Endothelial cell of umbilical vein (primary cell): Measurements from ENCODE around the gene R3HCC1L. TPM values are rescaled to one million over a fixed set of nuclear protein-coding genes. Genes with fewer than 3 reads are reported as not detected.

Experiments used
- BruUV-seq: library from RNA; stranded (reverse); fragments of 400-500 nt; replicated peaks from 2 replicates; lab custom pipeline; 2021; lab: Mats Ljungman, UMichigan
- CTCF ChIA-PET: fragments of 300-600, 350-600 bp; sonication (Branson Sonifier 250); formaldehyde crosslinking; loops from one replicate; lab custom pipeline; 2021; ENCODE audit warnings: antibody characterized with exemption, inconsistent platforms; lab: Charles Lee
- POLR2A ChIA-PET: fragments of 300-600, 350-600 bp; sonication (Branson Sonifier 250); formaldehyde crosslinking; loops from one replicate; lab custom pipeline; 2021; ENCODE audit warnings: antibody characterized with exemption, inconsistent platforms; lab: Charles Lee
- DNase-seq: peaks from one replicate; pipeline ENCODE4 v3.0.0-alpha.2; 2011; ENCODE audit warnings: low read depth, low spot score
- FAIRE-seq: peaks from 2 replicates; lab custom pipeline; 2011; peaks lifted over from hg19 to GRCh38; lab: Jason Lieb, UNC
- H2AFZ ChIP-seq: 2 replicates; pipeline ENCODE4 v1.6.0; 2012; ENCODE audit warnings: low read depth, low read length, control low read depth, inconsistent platforms
- H3K27ac ChIP-seq: 2 replicates; pipeline ENCODE4 v1.5.1; 2011; ENCODE audit warnings: low read depth, mild to moderate bottlenecking, control low read depth, low read length, moderate library complexity; ENCODE audit not compliant: insufficient read depth
- H3K27me3 ChIP-seq, 2 experiments: 2 replicates each; pipeline versions ENCODE4 v1.6.0 to v1.6.1; 2011; ENCODE audit warnings: low read length in 2 of 2, mixed read lengths in 1 of 2; ENCODE audit not compliant: control insufficient read depth in 2 of 2, insufficient read depth in 2 of 2
- H3K36me3 ChIP-seq, 2 experiments: 2 replicates in 1 of 2; 3 replicates in 1 of 2; pipeline ENCODE4 v1.5.1; 2011; ENCODE audit warnings: low read length in 2 of 2, mild to moderate bottlenecking in 1 of 2, moderate library complexity in 1 of 2; ENCODE audit not compliant: control insufficient read depth in 2 of 2, insufficient read depth in 2 of 2; ENCODE audit errors: extremely low read depth in 1 of 2
- H3K4me1 ChIP-seq: 3 replicates; pipeline ENCODE4 v1.5.1; 2011; ENCODE audit warnings: mild to moderate bottlenecking, low read length; ENCODE audit not compliant: control insufficient read depth, insufficient read depth; ENCODE audit errors: extremely low read depth
- H3K4me2 ChIP-seq: 2 replicates; pipeline ENCODE4 v1.6.1; 2011; ENCODE audit warnings: low read length, control low read depth, mixed read lengths; ENCODE audit not compliant: insufficient read depth
- H3K4me3 ChIP-seq, 3 experiments: fragments of 200-600 bp in 1 of 3; sonication (generic), shearing (Covaris generic) in 1 of 3; replicated peaks in 1 of 3; 2 replicates each; pipeline ENCODE4 v1.5.1; 2011 to 2016; ENCODE audit warnings: control low read depth in 3 of 3, low read length in 3 of 3, mild to moderate bottlenecking in 2 of 3, inconsistent platforms in 1 of 3, low read depth in 1 of 3, moderate library complexity in 1 of 3; ENCODE audit not compliant: insufficient read depth in 1 of 3
- H3K79me2 ChIP-seq: 2 replicates; pipeline ENCODE4 v1.6.0; 2012; ENCODE audit warnings: low read length, inconsistent platforms; ENCODE audit not compliant: control insufficient read depth, insufficient read depth
- H3K9ac ChIP-seq: replicated peaks from 2 replicates; pipeline ENCODE3; 2011; ENCODE audit warnings: low read length, control low read depth; ENCODE audit not compliant: insufficient read depth; ENCODE audit errors: extremely low read depth
- H3K9me1 ChIP-seq: replicated peaks from 3 replicates; pipeline ENCODE4 v1.6.0; 2011; ENCODE audit warnings: mild to moderate bottlenecking, low read length; ENCODE audit not compliant: control insufficient read depth, insufficient read depth; ENCODE audit errors: extremely low read depth
- H3K9me3 ChIP-seq: replicated peaks from 2 replicates; pipeline ENCODE4 v1.5.1; 2012; ENCODE audit warnings: low read length, inconsistent platforms; ENCODE audit not compliant: control insufficient read depth, insufficient read depth
- H4K20me1 ChIP-seq: replicated peaks from 2 replicates; pipeline ENCODE3; 2011; ENCODE audit warnings: mild to moderate bottlenecking, low read length; ENCODE audit not compliant: control insufficient read depth, insufficient read depth; ENCODE audit errors: extremely low read depth
- EZH2 ChIP-seq: IDR thresholded peaks from 2 replicates; pipeline ENCODE4 v1.6.1; 2012; ENCODE audit warnings: borderline replicate concordance, low read depth, mild to moderate bottlenecking, moderate library complexity, low read length, inconsistent platforms; ENCODE audit not compliant: severe bottlenecking
- FOS ChIP-seq: IDR thresholded peaks from 2 replicates; pipeline ENCODE4 v1.6.1; 2011; ENCODE audit warnings: mild to moderate bottlenecking, low read length, moderate library complexity, borderline replicate concordance; ENCODE audit not compliant: insufficient read depth
- GATA2 ChIP-seq: IDR thresholded peaks from 2 replicates; pipeline ENCODE4 v1.7.0; 2011; ENCODE audit warnings: low read depth, mild to moderate bottlenecking, moderate library complexity, mixed read lengths, low read length; ENCODE audit not compliant: insufficient read length, insufficient read depth
- JUN ChIP-seq: IDR thresholded peaks from 2 replicates; pipeline ENCODE4 v1.6.1; 2011; ENCODE audit warnings: borderline replicate concordance, low read depth; ENCODE audit not compliant: insufficient read length, insufficient read depth
- MYC ChIP-seq: IDR thresholded peaks from one replicate; pipeline ENCODE4 v1.6.1; 2011; ENCODE audit warnings: mild to moderate bottlenecking, low read depth, low read length
- POLR2A ChIP-seq: IDR thresholded peaks from 2 replicates; pipeline ENCODE4 v1.6.1; 2012; ENCODE audit warnings: low read depth, mild to moderate bottlenecking, control low read depth, low read length
- POLR2AphosphoS5 ChIP-seq: IDR thresholded peaks from 2 replicates; pipeline ENCODE4 v1.6.1; 2012; ENCODE audit warnings: low read depth, mild to moderate bottlenecking, control low read depth, low read length, moderate library complexity; ENCODE audit not compliant: insufficient read depth
- dilution Hi-C: fragments of 300-500 bp; cut with MboI; formaldehyde crosslinking; loops from one replicate; pipeline ENCODE4 v1.15.0; 2019; ENCODE audit warnings: low sequenced_read_pairs; ENCODE audit not compliant: extremely low pct_ligation_motif_present
- intact Hi-C: fragments of 100-400 bp; cut with micrococcal nuclease; formaldehyde crosslinking; loops from one replicate; pipeline ENCODE4 v1.10.0; 2022
- polyA plus RNA-seq, 4 experiments: library from polyadenylated mRNA; depleted of rRNA in 3 of 4; stranded (reverse) in 3 of 4; unstranded in 1 of 4; fragments of >200 nt; gene quantifications; 2 replicates each; pipeline versions ENCODE4 v1.2.1 to v1.2.3, GENCODE V29; 2011 to 2012; ENCODE audit warnings: missing spikeins in 1 of 4
- total RNA-seq: library from RNA; stranded (reverse); gene quantifications from 2 replicates; pipeline ENCODE4 v1.2.3, GENCODE V29; 2021
- TF ChIP-seq, protein P1 (sequence below), 2 donors: IDR thresholded peaks; 1 replicate in 1 of 2; 2 replicates in 1 of 2; pipeline ENCODE4 v1.5.1; 2011; ENCODE audit warnings: low read length in 2 of 2, mild to moderate bottlenecking in 2 of 2, moderate library complexity in 2 of 2, control low read depth in 1 of 2, inconsistent platforms in 1 of 2, low read depth in 1 of 2; ENCODE audit not compliant: insufficient read depth in 1 of 2; ENCODE audit errors: extremely low read depth in 1 of 2
- TF ChIP-seq, protein P2 (sequence below): IDR thresholded peaks from 2 replicates; pipeline ENCODE4 v1.6.1; 2011; ENCODE audit not compliant: insufficient read depth, insufficient read length

R3HCC1L gene
- total and polyA plus RNA-seq, 2 donors (not counting 3 experiments of a cell fraction or from before 2014, with no cell fraction given): 6.3 to 12.4 TPM

DNA sequence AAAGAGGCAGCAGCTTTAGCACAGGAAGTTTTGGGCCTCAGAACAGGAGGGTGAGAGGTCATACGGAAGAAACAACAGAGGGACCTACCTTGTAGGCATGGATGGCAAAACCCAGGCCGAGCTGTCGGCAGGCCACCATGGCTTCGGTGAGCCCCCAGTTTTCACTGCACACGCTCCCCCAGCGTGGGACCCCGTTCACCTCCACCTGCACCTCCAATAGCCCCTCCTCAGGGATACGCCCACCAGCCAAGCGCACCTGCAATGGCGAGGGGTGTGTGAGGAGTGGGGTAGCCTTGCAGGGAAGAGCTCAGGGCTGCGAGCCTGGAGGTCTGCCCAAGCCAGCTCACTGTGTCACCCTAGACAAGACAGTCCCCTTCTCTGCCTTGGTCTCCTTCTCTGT lies 122.2 kb downstream of the R3HCC1L start:
- Histone ChIP-seq H3K4me3 (no peak overlapping the region), H3K27ac (no peak overlapping the region), H2AFZ (no peak overlapping the region), H3K4me2 (no peak overlapping the region), H3K79me2 (no peaks in the 10 kb centered on the region), H3K36me3 (no peaks in the 10 kb centered on the region), H3K4me1 (no peaks in the 10 kb centered on the region), H3K9me1 (no peaks in the 10 kb centered on the region), H3K9ac (no peak overlapping the region), H3K27me3 (no peaks in the 10 kb centered on the region), H3K9me3 (no peaks in the 10 kb centered on the region), H4K20me1 (no peaks in the 10 kb centered on the region)
- ChIA-PET POLR2A (no interaction called here), CTCF (interaction anchor here (1.1 kb wide), 1 partner anchor 86 kb away, joined by 3 read pairs; no protein-coding TSS in a partner anchor)
- DNase-seq (no peak), FAIRE-seq (no peak)
- no TSS peak for BruUV-seq
- no peak for TF ChIP-seq JUN
- no peak for TF ChIP-seq EZH2
- TF ChIP-seq, protein P1, sequence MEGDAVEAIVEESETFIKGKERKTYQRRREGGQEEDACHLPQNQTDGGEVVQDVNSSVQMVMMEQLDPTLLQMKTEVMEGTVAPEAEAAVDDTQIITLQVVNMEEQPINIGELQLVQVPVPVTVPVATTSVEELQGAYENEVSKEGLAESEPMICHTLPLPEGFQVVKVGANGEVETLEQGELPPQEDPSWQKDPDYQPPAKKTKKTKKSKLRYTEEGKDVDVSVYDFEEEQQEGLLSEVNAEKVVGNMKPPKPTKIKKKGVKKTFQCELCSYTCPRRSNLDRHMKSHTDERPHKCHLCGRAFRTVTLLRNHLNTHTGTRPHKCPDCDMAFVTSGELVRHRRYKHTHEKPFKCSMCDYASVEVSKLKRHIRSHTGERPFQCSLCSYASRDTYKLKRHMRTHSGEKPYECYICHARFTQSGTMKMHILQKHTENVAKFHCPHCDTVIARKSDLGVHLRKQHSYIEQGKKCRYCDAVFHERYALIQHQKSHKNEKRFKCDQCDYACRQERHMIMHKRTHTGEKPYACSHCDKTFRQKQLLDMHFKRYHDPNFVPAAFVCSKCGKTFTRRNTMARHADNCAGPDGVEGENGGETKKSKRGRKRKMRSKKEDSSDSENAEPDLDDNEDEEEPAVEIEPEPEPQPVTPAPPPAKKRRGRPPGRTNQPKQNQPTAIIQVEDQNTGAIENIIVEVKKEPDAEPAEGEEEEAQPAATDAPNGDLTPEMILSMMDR (IDR thresholded peaks at IDR 0.05; ENCODE audit: extremely low read depth in 1 of 2, insufficient read depth in 1 of 2, low read depth in 1 of 2, low read length in 2 of 2): no peak
- no peak for TF ChIP-seq GATA2
- dilution Hi-C loops (no loop called here), intact Hi-C loops (no loop called here)

DNA sequence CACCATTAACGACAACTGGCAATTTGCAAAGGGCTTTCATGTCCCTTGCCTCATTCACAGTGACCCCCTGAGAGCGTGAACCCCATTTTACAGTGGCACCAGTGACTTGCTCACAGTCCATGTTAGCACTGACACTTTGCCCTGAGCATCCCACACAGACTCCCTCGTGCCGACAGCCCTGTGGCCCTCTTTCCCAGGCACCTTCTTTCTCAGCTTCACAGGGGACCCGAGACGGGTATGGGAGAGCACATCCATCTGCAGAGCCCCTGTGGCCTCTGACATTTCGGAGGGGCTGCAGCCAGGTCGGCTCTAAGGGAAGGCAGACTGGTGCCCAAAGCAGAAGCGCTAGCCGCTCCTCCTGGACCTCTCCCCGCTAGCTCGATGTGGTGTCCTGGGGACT lies 122.7 kb downstream of the R3HCC1L start:
- H3K4me3 ChIP-seq: no peak overlapping the region
- H3K36me3 ChIP-seq: no peaks in the 10 kb centered on the region
- BruUV-seq: no TSS peak
- no peak overlapping the region for H3K27ac ChIP-seq
- no peak overlapping the region for H2AFZ ChIP-seq
- CTCF ChIA-PET: interaction anchor here (1.1 kb wide), 1 partner anchor 87 kb away, joined by 3 read pairs; no protein-coding TSS in a partner anchor
- H3K27me3 ChIP-seq: no peaks in the 10 kb centered on the region
- TF ChIP-seq, protein P1 (IDR thresholded peaks at IDR 0.05; ENCODE audit: extremely low read depth in 1 of 2, insufficient read depth in 1 of 2, low read depth in 1 of 2, low read length in 2 of 2): no peak
- TF ChIP-seq JUN (no peak), EZH2 (no peak), FOS (no peak), POLR2AphosphoS5 (no peak), MYC (no peak), GATA2 (no peak), POLR2A (no peak)
- TF ChIP-seq, protein P2, sequence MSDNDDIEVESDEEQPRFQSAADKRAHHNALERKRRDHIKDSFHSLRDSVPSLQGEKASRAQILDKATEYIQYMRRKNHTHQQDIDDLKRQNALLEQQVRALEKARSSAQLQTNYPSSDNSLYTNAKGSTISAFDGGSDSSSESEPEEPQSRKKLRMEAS: no peak
- FAIRE-seq (no peak), DNase-seq (no peak)
- no peaks in the 10 kb centered on the region for H3K9me3 ChIP-seq
- intact Hi-C loops: no loop called here
- H4K20me1 ChIP-seq: no peaks in the 10 kb centered on the region
- H3K9me1 ChIP-seq: no peaks in the 10 kb centered on the region
- dilution Hi-C loops: no loop called here
- H3K9ac ChIP-seq: no peak overlapping the region
- POLR2A ChIA-PET: no interaction called here
- no peak overlapping the region for H3K4me2 ChIP-seq
- no peaks in the 10 kb centered on the region for H3K79me2 ChIP-seq
- H3K4me1 ChIP-seq: no peaks in the 10 kb centered on the region
